NCI-H748 treated with DMSO at 0.1 percent for 48 hours (cell line): Measurements from ENCODE around the gene USB1.
"Not testable (repeated sequence)": the region's sequence is repeated elsewhere in the genome, so short reads cannot be mapped to it uniquely, and the experiment has no call there.

Experiments
- DNase-seq: peaks from one replicate; lab custom pipeline; 2025; lab: John Stamatoyannopoulos, UW

Gene USB1

DNA sequence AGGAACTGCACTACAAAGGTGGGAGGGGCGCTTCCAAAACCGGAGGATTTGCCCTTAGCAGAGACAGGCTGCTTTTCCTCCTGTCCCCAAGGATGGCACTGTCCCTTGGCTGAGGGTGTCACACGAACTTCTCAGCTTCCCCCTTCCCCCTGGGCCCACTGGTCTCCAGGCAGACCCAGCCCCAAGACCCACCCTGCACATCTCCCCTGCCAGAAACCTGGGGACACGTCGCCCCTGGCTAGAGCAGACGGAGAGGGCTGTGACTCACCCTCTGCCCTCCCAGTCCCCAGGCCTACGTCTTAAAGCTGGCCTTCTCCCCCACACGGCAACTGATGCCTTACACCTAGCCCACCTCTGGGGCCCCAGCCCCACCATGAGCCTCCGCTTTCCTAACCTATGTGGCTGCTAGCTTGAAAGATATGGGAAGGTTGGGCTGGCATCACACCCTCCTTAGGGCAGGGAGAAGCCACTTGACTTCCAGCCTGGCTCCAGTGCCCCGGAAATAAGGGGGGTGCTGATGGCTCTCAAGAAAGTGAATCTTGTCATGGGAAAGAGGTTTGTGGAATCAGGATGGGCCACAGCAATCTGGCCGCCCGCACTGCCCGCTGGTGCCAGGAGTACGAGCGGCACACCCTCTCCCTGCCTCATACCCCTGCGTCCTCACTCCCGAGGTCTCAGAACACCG lies 5.3 kb upstream of the USB1 start:
- DNase-seq, result no peak

DNA sequence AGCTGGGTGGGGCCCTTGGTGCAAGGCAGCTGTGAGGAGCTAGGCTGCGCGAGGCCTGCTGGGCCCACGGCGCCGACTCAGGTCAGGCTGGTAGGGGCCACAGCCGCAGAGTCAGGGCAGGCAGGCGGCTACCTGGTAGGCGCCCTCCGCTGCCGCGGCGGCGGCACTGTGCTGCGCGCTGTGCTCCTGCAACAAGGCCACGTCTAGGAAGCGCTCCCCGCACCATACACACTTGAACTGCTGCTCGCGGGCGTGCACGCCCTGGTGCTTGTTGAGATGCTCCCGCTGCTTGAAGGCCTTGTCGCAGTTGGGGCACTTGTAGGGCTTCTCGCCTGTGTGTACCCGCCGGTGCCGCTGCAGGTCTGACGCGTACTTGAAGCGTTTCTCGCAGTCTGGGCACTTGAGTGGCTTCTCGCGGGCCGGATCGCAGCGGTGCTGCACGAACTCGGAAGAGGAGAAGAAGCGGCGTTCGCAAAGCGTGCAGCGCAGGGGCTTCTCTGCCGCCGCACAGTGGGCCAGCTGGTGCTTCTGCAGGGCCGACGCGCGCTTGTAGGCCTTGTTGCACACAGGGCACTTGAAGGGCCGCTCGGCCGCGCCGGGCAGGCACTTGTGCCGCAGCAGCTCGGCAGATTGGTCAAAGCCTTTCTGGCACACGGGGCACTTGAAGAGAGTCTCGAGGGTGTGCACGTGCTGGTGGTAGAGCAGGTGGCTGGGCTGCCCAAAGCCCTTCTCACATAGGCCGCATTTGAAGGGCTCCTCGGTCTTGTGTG lies 4.6 kb upstream of the USB1 start:
- no peak for DNase-seq

DNA sequence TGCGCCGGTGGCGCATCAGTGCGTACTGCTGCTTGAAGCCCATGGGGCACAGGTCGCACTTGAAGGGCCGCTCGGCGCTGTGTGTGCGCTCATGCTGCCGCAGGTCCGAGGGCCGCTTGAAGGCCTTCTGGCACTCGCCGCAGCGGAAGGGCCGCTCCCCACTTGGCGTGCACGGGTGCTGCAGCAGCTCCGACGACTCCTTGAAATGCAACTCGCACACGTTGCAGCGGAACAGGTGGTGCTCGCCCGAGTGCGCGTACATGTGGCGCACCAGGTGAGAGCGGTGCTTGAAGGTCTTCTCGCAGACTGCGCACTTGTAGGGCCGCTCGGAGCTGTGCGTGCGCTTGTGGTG lies 4.1 kb upstream of the USB1 start:
- DNase-seq, result no peak

DNA sequence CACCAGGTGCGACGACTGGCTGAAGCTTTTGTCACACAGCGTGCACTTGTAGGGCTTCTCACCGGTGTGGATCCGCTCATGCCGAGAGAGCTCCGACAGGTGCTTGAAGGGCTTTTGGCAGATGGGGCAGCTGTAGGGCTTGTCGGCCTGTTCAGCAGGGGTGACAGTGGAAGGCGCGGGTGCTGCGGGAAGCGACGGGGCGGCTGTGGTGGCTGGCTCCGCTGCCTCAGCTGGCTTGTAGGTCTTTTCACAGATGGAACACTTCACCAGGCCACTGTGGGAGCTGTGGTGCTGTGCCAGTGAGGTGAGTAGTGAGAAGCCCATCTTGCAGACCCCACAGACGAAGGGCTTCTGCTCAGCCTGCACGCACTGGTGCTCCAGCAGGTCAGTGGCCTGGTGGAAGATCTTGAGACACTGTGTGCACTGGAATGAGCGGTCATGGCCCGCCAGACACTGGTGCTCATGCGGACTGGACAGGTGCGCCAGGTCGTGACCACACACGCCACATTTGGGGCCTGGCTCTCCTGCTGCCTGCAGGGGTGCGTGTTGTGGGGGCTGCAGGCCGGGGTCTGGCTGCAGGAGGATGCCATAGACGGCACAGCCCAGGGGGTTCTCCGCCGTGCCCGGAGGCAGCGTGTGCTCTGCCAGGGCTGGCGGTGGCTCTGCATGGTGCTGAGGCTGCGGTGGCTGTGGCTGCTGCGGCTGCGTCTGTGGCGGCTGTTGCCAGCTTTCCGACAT lies 3.5 kb upstream of the USB1 start:
- no peak for DNase-seq

DNA sequence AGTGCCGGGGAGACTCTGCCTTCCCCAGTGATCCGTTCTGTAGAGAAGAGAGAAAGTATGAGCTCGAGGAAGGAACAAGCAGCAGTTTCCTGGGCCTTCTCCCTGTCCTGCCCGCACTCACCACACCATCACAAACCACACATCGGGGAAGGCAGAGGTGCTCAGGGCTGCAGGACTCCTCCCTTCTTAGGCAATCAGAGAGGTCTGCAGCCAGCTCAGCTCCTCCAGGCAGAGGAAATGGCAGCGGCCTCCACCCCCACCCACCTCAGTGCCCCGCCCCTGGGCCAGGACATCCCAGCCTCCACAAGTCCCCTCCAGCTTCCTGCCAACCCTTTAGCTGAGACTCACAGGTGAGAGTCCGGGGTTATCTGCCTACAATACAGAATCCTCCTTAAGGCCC lies 2.7 kb upstream of the USB1 start:
- no peak for DNase-seq

DNA sequence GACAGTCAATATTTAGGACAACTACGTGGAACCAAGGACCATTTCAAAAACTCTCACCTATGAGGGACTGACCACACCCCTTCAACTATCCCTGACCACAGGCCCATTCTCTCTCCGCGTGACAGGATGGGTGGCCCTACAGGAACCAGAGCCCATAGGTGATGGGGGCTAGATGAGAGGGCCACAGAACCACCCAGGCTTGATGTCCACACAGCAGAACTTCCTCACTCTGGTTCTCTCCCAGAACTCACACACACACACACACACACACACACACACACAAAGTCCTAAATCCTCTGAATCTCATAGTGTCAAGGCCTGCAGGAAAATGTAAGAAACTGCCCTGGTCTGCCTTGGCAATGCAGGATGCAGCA lies 2.2 kb upstream of the USB1 start:
- no peak for DNase-seq

DNA sequence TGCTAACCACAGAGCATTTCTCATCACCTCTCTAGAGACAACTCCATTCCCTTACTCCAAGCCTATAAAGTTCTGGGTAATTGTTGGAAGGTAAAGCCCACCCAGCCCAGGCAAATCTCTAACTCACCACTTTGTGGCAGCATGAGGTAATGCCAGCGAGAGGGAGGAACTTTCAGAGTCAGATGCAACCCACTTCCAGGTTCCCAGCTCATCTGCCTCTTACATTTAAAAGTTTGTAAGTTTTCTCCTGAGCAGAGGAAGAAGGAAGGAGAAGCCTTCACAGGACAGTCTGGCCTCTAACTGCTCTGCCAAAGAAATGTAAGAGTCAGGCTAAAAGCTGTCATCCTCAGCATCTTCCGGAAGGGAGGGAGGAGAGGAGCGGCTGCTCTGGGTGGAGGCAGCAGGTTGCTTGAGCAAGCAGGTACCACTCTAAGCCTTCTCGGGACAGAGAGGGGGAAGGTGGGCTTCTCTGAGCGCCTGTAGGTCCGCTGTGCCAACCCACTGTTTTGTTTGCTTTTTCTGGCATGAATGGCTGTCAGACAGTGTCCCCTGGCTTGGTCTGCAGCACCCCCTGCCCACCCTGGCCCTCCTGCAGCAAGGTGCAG lies 1.7 kb upstream of the USB1 start:
- no peak for DNase-seq

DNA sequence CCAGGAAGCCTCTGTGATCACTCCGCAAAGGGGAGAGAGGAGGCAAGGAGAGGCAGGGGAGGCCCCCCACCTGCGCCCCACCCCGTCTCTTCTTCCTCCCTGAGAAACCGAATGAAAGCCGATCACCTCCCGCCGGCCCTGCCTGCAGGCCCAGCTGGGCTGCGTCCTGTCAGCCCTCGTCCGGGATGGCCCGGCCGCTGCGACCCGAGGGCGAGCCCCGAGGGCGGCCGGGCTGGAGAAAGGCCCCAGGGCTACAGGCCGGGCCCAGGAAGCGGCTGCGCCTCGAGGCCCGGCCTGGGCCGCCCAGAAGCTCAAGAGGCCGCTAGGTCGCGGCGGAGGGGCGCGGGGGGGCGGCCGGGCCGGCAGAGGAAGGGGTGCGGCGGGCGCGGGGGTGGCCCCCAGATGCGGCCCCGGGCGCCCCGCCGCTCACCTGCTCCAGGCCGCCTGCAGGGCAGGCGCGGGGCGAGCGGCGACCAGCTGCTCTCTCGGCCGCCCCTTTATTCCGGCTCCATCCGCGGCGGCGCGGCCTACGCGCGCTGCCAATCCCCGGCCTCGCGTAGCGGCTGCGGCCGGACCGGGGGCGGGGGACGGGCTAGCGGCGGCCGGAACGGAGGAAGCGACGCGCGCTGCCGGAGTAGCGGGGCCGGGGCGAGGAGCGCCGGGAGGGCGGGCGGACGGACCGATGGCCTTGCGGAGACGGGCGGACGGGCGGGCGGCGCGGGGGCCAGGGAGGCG lies 1.1 kb upstream of the USB1 start, which contains the start of gene ZNF319:
Gene ZNF319 (minus strand): TSS at position 702 of the 735 bp plus-strand sequence. CDS start 2,407 bp downstream, outside the sequence.
- no peak for DNase-seq

DNA sequence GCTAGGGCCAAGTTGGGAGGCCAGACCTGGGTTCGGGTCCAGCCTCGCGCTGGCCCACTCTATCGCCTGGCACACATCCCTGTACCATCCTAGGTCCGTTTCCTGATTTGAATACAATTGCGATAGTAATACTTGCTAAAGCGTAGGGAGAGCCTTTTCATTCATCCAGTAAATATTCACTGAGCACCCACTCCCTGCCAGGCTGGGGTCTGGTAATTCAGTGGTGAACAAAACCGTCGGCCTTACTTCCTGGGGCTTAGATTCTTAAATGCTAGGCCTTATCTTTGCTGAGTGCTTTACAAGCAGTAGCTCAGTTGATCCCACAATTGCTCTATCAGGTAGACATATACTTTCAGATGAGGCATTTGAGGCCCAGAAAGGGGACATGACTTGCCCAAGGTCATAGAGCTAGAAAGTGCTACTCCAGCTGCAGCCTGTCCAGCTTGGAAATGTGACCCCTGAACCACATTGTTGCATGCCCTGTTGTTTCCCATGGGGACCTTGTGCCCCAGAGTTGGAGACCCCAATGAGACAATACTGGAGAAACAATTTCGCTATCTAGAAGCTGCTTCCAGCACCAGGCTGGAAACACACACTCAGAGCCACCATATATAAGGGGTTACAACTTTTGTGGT lies 691 bp downstream of the USB1 start:
- no peak for DNase-seq

DNA sequence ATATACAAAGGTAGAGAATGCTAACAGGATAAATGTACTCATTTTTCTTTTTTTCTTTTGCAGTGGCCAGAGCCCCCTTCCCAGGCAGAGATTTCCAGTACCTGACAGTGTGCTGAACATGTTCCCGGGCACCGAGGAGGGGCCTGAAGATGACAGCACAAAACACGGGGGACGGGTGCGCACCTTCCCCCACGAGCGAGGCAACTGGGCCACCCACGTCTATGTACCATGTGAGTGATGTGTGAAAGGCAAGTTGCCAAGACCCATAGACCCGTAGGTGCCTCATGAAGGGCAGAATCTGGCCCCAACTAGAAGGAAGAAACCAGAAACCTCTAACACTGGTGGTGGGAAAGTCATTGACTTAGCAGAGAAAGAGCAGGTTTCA lies 1.2 kb downstream of the USB1 start:
- DNase-seq, result no peak

DNA sequence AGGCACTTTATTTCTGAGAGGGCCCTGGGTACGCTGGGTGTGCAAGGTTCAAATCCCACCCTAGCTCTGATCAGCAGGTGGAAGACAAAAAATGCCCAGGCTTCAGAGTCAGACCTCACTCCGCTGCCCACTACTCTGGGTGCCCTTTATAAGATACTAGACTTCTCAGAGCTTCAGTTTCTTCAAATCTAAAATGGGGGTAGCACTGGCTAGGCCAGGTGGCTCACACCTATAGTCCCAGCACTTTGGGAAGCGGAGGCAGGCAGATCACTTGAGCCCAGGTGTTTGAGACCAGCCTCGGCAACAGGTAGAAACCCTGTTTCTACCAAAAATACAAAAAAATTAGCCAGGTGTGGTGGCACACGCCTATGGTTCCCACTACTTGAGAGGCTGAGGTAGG lies 1.7 kb downstream of the USB1 start:
- DNase-seq, result no peak

DNA sequence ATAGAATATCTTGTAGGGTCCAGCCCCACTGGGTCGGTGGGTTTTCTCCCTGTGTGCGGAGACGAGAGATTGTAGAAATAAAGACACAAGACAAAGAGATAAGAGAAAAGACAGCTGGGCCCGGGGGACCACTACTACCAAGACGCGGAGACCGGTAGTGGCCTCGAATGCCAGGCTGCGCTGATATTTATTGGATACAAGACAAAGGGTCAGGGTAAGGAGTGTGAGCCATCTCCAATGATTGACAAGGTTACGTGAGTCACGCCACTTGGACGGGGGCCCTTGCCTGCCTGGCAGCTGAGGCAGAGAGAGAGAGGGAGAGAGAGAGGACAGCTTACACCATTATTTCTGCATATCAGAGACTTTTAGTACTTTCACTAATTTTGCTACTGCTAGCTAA lies 3.5 kb downstream of the USB1 start:
- DNase-seq, result not testable (repeated sequence)

DNA sequence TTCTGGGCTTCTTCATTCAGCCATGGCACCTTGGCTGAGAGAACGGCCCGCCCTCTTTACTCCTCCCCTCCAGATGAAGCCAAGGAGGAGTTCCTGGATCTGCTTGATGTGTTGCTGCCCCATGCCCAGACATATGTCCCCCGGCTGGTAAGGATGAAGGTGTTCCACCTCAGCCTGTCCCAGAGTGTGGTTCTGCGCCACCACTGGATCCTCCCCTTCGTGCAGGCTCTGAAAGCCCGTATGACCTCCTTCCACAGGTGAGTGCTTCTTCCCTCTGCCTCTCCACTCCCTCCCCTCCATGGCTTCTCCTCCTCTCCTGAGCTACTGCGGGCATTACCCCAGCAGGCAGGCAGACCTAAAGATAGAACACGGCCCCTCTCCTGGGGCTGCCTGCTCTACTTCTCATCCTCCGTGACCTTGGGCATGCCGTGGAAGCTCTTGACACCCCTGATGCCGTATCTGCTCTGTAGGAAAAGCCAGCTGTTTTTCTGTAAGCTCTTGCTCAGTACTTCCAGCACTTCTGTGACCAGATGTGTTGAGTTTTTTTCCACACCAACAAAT lies 8.7 kb downstream of the USB1 start:
- DNase-seq, result no peak

DNA sequence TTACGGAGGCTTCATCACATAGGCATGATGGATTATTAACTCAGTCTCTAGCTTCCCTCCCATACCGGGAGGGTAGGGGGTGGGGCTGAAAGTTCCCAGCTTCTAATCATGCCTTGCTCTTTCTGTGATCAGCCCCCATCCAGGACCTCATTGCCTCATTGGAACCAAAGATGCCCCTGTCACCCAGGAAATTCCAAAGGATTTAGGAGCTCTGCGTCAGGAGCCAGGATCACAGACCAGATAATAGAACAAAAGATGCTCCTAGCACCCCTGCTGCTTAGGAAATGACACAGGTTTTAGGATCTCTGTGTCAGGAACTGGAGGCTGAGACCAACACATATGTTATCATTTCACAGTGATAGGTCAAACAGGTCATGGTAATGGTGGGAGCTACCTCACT lies 9.7 kb downstream of the USB1 start:
- DNase-seq, result no peak

DNA sequence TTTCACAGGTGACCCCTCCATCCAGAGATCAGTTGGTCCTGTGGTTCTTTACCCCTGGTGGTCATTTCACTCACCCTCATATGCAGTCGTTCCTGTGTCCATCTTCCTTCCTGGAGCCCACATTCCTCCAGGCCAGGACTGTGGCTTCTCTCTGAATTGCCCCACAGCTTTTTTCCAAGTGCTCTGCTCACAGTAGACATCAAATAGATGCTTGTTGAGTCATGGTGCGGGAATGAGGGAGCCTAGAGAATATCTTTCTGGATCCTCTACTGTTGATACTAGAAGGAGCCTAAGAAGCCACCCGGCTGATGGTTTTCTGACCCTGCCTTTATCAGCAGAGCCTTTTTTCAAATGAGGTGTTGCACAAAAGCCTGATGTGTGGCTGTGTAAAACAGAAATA lies 10.4 kb downstream of the USB1 start:
- DNase-seq, result no peak

DNA sequence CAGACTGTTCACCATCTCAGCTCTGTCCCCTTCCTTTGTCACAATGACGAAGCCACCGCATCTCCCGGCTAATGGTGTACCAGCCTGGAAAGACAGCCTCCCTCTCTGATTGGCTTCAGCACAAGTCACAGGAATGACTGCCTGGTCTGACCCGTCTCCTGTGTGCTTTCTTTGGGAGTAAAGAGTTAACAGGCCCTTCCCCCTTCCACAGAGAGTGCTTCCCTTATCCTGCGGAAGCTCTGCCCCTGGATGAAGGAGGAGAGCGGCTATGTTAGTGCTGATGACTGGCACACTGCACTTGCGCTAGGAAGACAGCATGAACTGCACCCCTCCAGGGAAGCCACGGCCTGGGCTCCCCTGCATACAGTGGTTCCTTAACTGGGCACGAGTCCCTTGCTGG lies 11.3 kb downstream of the USB1 start:
- no peak for DNase-seq

DNA sequence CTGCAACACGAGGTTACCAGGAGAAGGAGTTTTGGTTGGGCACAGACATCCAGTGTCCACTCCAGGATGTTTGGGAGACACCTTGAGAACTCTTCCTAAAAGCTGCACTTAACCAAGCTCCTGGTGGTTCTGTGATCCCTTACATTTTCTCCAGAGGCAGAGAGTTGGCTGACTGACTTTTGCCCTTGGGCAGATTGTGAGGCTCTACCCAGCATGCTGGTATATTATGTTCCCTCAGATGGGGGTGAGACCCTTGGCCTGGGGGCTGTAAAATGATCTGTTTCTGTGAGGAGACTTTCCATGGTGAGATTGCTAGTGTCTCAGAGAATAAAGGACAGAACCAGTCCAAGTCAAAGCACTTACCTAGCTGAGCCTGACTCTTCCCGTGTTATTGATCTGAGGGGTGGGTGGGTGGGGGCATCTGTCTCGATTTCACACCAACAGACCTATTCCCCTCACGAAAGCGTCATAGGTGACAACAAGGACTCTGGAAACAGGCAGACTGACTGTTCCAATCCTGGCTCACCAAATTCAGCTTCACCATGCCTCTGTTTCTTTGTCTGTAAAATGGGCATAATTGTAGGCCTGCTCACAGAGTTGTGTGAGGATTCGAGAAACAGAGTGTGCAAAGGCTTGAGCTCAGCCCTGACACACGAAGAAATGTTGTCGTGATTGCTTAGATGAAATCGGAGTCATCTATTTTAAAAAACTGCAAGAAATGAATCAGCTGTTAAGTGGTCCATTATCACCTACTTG lies 12.2 kb downstream of the USB1 start:
- DNase-seq, result no peak

DNA sequence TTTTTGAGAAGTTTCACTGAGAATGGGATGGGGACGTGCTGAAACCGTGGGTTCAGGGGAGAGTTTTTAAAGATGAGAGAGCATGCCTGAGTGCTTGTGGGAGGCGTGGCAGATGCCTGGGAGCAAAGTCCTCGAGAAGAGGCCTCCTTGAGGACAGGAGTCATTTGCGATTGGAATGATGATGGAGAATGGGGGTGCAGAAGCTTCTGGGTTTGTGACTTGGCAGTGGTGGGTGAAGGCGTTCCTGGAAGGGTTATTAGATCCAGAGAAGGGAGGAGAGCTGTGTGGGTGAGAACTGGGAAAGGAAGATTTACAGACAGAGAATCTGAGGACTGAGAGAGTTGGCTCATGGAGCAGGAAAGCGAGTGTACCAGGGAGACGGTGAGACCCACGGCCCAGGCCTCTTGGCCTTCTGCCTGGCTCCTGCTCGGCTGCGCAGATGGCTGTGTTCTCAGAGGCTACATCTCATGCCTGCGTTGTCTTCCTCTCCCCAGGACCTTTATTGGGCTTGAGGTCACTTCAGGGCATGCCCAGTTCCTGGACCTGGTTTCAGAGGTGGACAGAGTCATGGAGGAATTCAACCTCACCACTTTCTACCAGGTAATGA lies 15.7 kb downstream of the USB1 start:
- DNase-seq, result no peak

DNA sequence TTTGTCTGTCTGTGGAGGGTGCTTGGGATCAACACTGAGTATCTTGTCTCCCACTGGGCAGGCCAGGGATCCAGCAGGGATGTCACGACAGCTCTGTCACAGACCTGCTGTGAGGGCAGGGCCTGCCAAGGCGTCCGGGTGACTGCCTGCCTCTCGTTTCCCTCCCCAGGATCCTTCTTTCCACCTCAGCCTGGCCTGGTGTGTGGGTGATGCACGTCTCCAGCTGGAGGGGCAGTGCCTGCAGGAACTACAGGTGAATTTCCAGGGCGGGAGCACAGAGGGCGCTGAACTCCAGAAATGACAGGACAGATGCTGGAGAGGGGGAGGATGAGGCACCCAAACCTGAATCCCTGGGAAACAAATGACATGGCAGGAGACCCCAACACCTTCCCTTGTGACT lies 17.6 kb downstream of the USB1 start:
- DNase-seq, result no peak
